ENCODE results near the gene ORC3. TPM values are rescaled to one million over a fixed set of nuclear protein-coding genes. Genes with fewer than 3 reads are reported as not detected.
A peak's percentile ranks its signal among the peaks of the same experiment; 100 is the strongest.
"Not testable (repeated sequence)": the region's sequence is repeated elsewhere in the genome, so short reads cannot be mapped to it uniquely, and the experiment has no call there.

The ORC3 gene
- total and polyA plus RNA-seq, 4 donors = 6.8 to 22.4 (median 13.9) TPM

GRCh38 chr6:87686636-87687205 is 96.8 kb downstream of the ORC3 start:
- H3K27ac ChIP-seq (ENCODE audit: low read depth in 1 of 2, low read length in 2 of 2); ATAC-seq (ENCODE audit: low FRiP score); intact Hi-C loops (cut with DNase I); H3K36me3 ChIP-seq (ENCODE audit: control insufficient read depth in 1 of 2, insufficient read depth in 2 of 2, low read length in 1 of 2); H3K9me3 ChIP-seq (ENCODE audit: control insufficient read depth, low read length); H3K27me3 ChIP-seq (ENCODE audit: control insufficient read depth in 1 of 2, insufficient read depth in 2 of 2, low read length in 1 of 2); H3K4me3 ChIP-seq (ENCODE audit: low read length in 2 of 2); DNase-seq: not testable (repeated sequence)
- H3K4me1 ChIP-seq (ENCODE audit: control insufficient read depth in 1 of 2, insufficient read depth in 2 of 2, low read length in 2 of 2) = peaks cover 4 to 13% of the 10 kb centered on the region in 2 donors
- 93 to 95% methylated on average over 11 of the region's 11 CpGs for WGBS, 2 donors

GRCh38 chr6:87687296-87687695 is 97.4 kb downstream of the ORC3 start:
- no peak overlapping the region for H3K4me3 ChIP-seq (ENCODE audit: low read length in 2 of 2)
- no peaks in the 10 kb centered on the region for H3K27me3 ChIP-seq (ENCODE audit: control insufficient read depth in 1 of 2, insufficient read depth in 2 of 2, low read length in 1 of 2)
- H3K27ac ChIP-seq (ENCODE audit: low read depth in 1 of 2, low read length in 2 of 2) = no peak overlapping the region
- intact Hi-C loops (cut with DNase I) = no loop called here
- H3K4me1 ChIP-seq (ENCODE audit: control insufficient read depth in 1 of 2, insufficient read depth in 2 of 2, low read length in 2 of 2) = peaks cover 2 to 9% of the 10 kb centered on the region in 2 donors
- no peak for ATAC-seq (ENCODE audit: low FRiP score)
- no peaks in the 10 kb centered on the region for H3K9me3 ChIP-seq (ENCODE audit: control insufficient read depth, low read length)
- no peak for DNase-seq
- H3K36me3 ChIP-seq (ENCODE audit: control insufficient read depth in 1 of 2, insufficient read depth in 2 of 2, low read length in 1 of 2) = no peaks in the 10 kb centered on the region
- WGBS, 2 donors = 63 to 67% methylated on average over 3 of the region's 3 CpGs

- H3K4me1 ChIP-seq (ENCODE audit: control insufficient read depth in 1 of 2, insufficient read depth in 2 of 2, low read length in 2 of 2); H3K27me3 ChIP-seq (ENCODE audit: control insufficient read depth in 1 of 2, insufficient read depth in 2 of 2, low read length in 1 of 2); H3K9me3 ChIP-seq (ENCODE audit: control insufficient read depth, low read length); H3K27ac ChIP-seq (ENCODE audit: low read depth in 1 of 2, low read length in 2 of 2); H3K4me3 ChIP-seq (ENCODE audit: low read length in 2 of 2); ATAC-seq (ENCODE audit: low FRiP score); H3K36me3 ChIP-seq (ENCODE audit: control insufficient read depth in 1 of 2, insufficient read depth in 2 of 2, low read length in 1 of 2); intact Hi-C loops (cut with DNase I); DNase-seq: not testable (repeated sequence)
- 87 to 91% methylated on average over 9 of the region's 9 CpGs for WGBS, 2 donors
Observed at GRCh38 chr6:87687893-87688292, 98.0 kb downstream of the ORC3 start.

- WGBS, 2 donors = 86 to 94% methylated on average over 3 of the region's 3 CpGs
- DNase-seq = no peak
- Histone ChIP-seq H3K4me3 (ENCODE audit: low read length in 2 of 2) (no peak overlapping the region), H3K36me3 (ENCODE audit: control insufficient read depth in 1 of 2, insufficient read depth in 2 of 2, low read length in 1 of 2) (no peaks in the 10 kb centered on the region), H3K9me3 (ENCODE audit: control insufficient read depth, low read length) (no peaks in the 10 kb centered on the region), H3K27ac (ENCODE audit: low read depth in 1 of 2, low read length in 2 of 2) (no peak overlapping the region), H3K4me1 (ENCODE audit: control insufficient read depth in 1 of 2, insufficient read depth in 2 of 2, low read length in 2 of 2) (peaks cover 2 to 4% of the 10 kb centered on the region in 2 donors), H3K27me3 (ENCODE audit: control insufficient read depth in 1 of 2, insufficient read depth in 2 of 2, low read length in 1 of 2) (no peaks in the 10 kb centered on the region)
- ATAC-seq (ENCODE audit: low FRiP score) = no peak
- intact Hi-C loops (cut with DNase I) = no loop called here
Observed at GRCh38 chr6:87690441-87690840, 100.5 kb downstream of the ORC3 start.

GRCh38 chr6:87692086-87692485 is 102.2 kb downstream of the ORC3 start:
- no peaks in the 10 kb centered on the region for H3K36me3 ChIP-seq (ENCODE audit: control insufficient read depth in 1 of 2, insufficient read depth in 2 of 2, low read length in 1 of 2)
- H3K27ac ChIP-seq (ENCODE audit: low read depth in 1 of 2, low read length in 2 of 2) = no peak overlapping the region
- ATAC-seq (ENCODE audit: low FRiP score) (no peak), DNase-seq (no peak)
- 68 to 69% methylated on average over 2 of the region's 2 CpGs for WGBS, 2 donors
- H3K9me3 ChIP-seq (ENCODE audit: control insufficient read depth, low read length) = no peaks in the 10 kb centered on the region
- no peaks in the 10 kb centered on the region for H3K27me3 ChIP-seq (ENCODE audit: control insufficient read depth in 1 of 2, insufficient read depth in 2 of 2, low read length in 1 of 2)
- H3K4me1 ChIP-seq (ENCODE audit: control insufficient read depth in 1 of 2, insufficient read depth in 2 of 2, low read length in 2 of 2) = peaks cover 2 to 4% of the 10 kb centered on the region in 2 donors
- intact Hi-C loops (cut with DNase I) = no loop called here
- H3K4me3 ChIP-seq (ENCODE audit: low read length in 2 of 2) = no peak overlapping the region

- DNase-seq; intact Hi-C loops (cut with DNase I); ATAC-seq (ENCODE audit: low FRiP score); H3K4me3 ChIP-seq (ENCODE audit: low read length in 2 of 2); H3K27ac ChIP-seq (ENCODE audit: low read depth in 1 of 2, low read length in 2 of 2); H3K27me3 ChIP-seq (ENCODE audit: control insufficient read depth in 1 of 2, insufficient read depth in 2 of 2, low read length in 1 of 2); H3K36me3 ChIP-seq (ENCODE audit: control insufficient read depth in 1 of 2, insufficient read depth in 2 of 2, low read length in 1 of 2); H3K9me3 ChIP-seq (ENCODE audit: control insufficient read depth, low read length); H3K4me1 ChIP-seq (ENCODE audit: control insufficient read depth in 1 of 2, insufficient read depth in 2 of 2, low read length in 2 of 2): not testable (repeated sequence)
- 94 to 96% methylated on average over 12 of the region's 12 CpGs for WGBS, 2 donors
Observed at GRCh38 chr6:87696817-87697216, 106.9 kb downstream of the ORC3 start.

GRCh38 chr6:87697581-87698546 is 107.9 kb downstream of the ORC3 start:
- intact Hi-C loops (cut with DNase I) = no loop called here
- WGBS, 2 donors = 21 to 26% methylated on average over 8 of the region's 8 CpGs
- ATAC-seq (ENCODE audit: low FRiP score) (no peak), DNase-seq (no peak)
- no peaks in the 10 kb centered on the region for H3K36me3 ChIP-seq (ENCODE audit: control insufficient read depth in 1 of 2, insufficient read depth in 2 of 2, low read length in 1 of 2)
- H3K27ac ChIP-seq (ENCODE audit: low read depth in 1 of 2, low read length in 2 of 2) = no peak overlapping the region
- H3K4me3 ChIP-seq (ENCODE audit: low read length in 2 of 2) = peak overlapping the region; percentile 40 to 47
- no peaks in the 10 kb centered on the region for H3K27me3 ChIP-seq (ENCODE audit: control insufficient read depth in 1 of 2, insufficient read depth in 2 of 2, low read length in 1 of 2)
- H3K9me3 ChIP-seq (ENCODE audit: control insufficient read depth, low read length) = no peaks in the 10 kb centered on the region
- H3K4me1 ChIP-seq (ENCODE audit: control insufficient read depth in 1 of 2, insufficient read depth in 2 of 2, low read length in 2 of 2) = no peaks in the 10 kb centered on the region

- intact Hi-C loops (cut with DNase I) = no loop called here
Observed at GRCh38 chr6:87698547-87699006, 108.6 kb downstream of the ORC3 start.

More at GRCh38 chr6:87698547-87699006, 108.6 kb downstream of the ORC3 start:
- no peaks in the 10 kb centered on the region for H3K9me3 ChIP-seq (ENCODE audit: control insufficient read depth, low read length)
- DNase-seq (no peak), ATAC-seq (ENCODE audit: low FRiP score) (no peak)
- no peaks in the 10 kb centered on the region for H3K36me3 ChIP-seq (ENCODE audit: control insufficient read depth in 1 of 2, insufficient read depth in 2 of 2, low read length in 1 of 2)
- H3K27me3 ChIP-seq (ENCODE audit: control insufficient read depth in 1 of 2, insufficient read depth in 2 of 2, low read length in 1 of 2) = no peaks in the 10 kb centered on the region
- H3K4me3 ChIP-seq (ENCODE audit: low read length in 2 of 2) = peak overlapping the region; percentile 40 to 47
- H3K4me1 ChIP-seq (ENCODE audit: control insufficient read depth in 1 of 2, insufficient read depth in 2 of 2, low read length in 2 of 2) = no peaks in the 10 kb centered on the region
- 3 to 9% methylated on average over 2 of the region's 2 CpGs for WGBS, 2 donors
- H3K27ac ChIP-seq (ENCODE audit: low read depth in 1 of 2, low read length in 2 of 2) = no peak overlapping the region

Measured in aorta (tissue), 5 donors.